ENCODE results near the gene HADH.
"Not testable (repeated sequence)": the region's sequence is repeated elsewhere in the genome, so short reads cannot be mapped to it uniquely, and the experiment has no call there.

The HADH gene

GRCh38 chr4:108031427-108032083 is 41.9 kb downstream of the HADH start:
- DNase-seq = peak; percentile 73

GRCh38 chr4:108033348-108033747 is 43.7 kb downstream of the HADH start:
- no peak for DNase-seq

DNA sequence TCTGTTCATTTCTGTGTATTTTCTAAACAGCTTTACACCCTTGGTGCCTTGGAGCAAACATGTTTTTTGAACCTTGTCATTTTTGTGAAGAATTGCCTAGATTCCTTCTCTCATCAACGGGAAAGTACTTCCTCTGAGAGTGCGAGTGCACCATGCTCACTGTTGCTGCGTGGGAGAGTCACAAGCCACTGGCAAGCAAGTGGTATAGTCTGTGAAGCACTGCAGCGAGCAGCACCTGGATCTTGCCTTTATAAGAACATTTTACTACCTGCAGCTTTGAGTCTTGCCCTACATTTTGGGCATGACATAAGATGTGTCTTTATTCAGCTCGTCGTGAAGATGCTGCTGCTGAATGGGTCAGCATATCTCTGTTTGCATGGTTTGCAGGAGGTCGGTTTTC is 44.9 kb downstream of the HADH start:
- DNase-seq = peak; percentile 40

DNA sequence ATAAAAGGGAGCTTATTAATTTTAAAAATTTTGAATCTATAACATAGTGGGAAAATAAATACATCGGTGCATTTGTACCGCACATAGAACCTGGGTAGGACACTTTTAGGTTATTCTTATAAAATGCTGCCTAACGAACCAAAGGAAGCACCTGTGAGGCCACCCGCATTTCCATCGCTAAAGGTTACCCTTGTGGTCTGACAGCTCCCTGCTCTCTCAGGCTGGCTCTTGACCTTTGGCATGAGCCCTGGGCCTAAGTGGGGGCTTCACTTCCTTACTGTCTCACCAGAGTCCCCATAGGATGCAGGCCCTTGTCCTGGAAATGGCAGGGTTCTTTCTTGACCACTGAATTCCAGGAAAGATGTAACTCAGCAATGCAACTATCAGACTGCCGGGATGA is 46.0 kb downstream of the HADH start:
- DNase-seq = no peak

DNA sequence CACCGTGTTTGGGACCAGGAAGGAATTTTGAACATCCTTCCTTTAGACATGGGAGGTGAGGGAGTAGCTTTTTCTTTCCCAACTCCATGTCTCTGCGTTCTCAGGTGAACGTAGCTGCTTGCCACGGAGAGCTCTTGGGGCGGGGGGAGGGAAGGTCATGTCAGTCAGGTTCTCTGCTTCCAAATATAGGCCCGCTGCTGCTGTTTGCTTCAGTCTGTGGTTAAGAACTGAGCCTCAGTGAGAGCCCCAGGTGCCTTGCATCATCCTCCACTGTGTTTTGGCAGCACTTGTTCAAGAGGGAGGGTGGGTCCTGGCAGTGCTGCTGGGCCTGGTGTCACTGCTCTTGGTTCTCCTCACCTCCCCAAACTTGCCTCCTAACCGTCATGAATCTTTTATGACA is 46.5 kb downstream of the HADH start:
- DNase-seq = peak; percentile 73

DNA sequence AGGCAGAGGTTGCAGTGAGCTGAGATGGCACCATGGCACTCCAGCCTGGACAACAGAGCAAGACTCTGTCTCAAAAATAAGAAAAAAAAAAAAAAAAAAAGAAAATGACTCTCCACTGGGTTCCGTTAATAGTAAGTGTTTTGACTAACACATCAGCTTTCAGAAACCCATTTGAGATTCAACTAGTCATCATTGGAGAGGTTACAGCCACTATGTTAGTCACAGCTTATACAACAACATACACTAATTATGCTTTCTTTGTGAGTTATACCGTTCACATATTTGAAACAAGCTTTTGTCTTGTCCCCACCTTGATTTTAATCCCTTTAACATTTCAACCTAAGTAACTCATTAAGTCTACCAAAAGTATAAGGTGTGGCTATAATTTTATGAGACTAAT is 48.2 kb downstream of the HADH start:
- no peak for DNase-seq

DNA sequence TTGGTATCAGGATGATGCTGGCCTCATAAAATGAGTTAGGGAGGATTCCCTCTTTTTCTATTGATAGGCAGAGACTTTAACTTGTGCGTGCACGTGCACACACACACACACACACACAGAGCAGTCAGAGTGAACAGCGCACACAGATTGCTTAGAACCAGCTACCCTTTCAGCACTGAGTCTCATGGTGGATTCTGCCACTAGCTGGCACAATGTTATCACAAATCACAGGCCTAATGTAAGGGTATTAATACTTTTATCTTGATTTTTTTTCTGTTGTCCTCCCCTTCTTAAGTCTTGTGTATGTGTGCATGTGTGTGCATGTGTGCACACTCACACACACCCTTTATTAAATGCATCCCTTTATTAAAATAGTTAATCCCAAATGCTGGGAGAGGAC is 53.2 kb downstream of the HADH start:
- DNase-seq = no peak

- DNase-seq = no peak
Observed at GRCh38 chr4:108043526-108043925, 53.8 kb downstream of the HADH start.

DNA sequence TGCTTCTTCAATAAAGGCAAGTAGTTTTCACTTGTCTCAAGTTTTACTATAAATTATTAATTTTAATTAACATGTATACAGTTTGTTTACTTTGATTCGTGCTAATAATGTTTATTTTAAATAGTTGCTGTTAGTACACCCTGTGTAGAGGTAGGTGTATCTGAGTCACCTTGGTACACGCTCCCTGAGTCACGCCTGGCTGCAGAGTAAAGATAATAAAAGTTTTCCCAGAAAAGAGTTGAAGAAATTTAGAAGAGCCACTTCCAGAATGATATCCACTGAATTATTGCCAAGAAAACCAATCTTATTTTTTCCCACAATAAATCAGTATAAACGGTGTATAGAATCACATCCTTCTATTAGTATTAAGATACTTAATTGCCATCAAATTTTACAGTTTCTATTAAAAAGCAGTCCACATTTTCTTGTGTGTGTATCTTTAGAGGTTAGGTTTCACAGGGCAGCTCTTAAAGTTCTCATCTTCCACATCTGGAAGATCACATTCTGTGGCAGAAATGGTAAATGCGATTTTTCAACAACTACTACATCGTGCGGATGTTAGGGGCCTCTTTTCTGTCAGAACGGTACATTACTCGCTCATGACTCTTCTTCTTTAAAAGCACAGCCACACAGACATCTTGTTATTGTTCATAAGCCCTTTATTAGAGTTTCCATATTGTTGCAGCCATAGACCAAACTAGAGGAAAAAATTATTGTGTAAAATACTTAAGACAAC is 55.4 kb downstream of the HADH start:
- DNase-seq = no peak

DNA sequence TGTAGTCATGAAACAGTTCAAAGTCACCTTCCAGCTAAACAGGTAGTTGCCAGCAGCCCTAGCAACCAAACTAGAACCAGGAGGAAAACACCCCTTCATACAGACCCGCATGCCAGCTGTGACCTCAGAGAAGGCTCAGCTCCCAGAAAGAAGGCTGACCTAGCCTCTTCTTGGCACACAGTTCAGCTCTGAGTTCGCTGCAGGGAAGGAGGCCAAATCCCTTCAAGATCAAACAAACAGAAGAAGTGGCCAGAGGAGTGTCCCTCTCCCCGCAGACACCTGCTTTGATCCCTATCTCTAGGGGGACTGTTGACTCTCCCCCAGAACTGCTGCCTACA is 56.0 kb downstream of the HADH start:
- DNase-seq = no peak

DNA sequence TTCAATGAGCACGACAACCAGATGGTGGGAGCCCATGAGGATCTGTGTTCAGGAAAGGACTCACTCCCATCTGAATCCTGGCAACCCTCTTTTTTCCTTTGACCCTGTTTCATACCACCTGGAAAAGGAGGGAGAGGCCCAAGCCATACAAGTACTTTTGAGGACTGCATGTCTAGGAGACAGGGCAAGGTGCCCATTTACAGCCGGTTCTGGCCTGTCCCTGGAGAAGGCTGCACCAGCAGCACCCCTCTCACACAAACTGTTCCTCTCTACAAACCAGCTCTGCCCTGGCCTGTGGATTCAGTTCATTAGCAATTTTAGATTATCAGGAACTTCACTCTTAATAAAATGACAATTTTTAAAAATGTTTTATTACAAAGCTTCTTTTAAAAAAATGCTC is 57.5 kb downstream of the HADH start:
- DNase-seq = no peak

DNA sequence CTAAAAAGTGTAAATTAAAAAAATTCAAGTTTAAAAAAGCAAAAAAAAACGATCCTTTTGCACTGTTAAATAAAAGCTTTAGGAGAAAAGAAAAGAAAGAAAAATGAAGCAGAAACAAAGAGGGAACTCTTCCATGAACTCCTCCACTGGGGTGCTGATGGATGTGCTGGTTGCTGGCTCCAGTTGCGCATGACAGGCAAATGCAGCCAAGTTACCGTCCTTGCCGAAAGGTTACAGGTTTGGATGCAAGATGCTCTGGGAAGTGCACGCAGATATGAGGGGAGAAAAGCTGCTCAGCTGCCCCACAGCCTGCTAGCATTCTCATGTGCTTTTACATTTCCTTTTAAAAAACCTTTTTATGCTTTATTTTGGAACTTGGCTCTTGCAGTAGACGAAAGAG is 58.5 kb downstream of the HADH start:
- no peak for DNase-seq

GRCh38 chr4:108048997-108049396 is 59.3 kb downstream of the HADH start:
- no peak for DNase-seq

GRCh38 chr4:108049406-108049805 is 59.7 kb downstream of the HADH start:
- DNase-seq = peak; percentile 49

GRCh38 chr4:108050166-108051111 is 60.8 kb downstream of the HADH start:
- not testable (repeated sequence) for DNase-seq

GRCh38 chr4:108051343-108051742 is 61.7 kb downstream of the HADH start:
- no peak for DNase-seq

DNA sequence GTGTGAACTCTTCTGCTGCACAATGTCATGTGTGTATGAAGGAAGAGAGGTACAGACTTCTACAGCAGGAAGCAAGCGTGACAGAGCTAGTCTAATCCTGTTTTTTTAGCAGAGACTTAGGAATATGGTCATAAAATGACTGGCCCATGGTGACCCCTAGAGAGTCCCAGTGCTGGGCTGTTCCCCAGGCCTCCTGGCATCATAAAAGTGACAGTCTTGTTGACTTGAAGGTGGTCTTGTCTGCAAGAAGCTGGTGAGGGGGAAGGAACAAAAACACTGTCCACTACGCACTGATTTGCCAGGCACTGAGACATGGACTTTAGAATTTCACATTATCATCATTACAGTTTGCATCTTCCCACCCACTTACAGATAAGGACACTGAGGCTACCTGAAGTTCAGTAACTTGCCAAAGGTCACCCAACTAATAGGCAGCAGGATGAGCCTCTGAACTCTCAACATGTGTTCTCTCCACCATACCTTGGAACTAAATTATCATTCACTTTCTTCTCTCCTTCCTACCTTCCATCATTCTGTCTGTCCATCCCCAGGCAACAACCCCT is 63.0 kb downstream of the HADH start:
- no peak for DNase-seq

- DNase-seq = no peak
Observed at GRCh38 chr4:108053251-108053711, 63.6 kb downstream of the HADH start.

DNA sequence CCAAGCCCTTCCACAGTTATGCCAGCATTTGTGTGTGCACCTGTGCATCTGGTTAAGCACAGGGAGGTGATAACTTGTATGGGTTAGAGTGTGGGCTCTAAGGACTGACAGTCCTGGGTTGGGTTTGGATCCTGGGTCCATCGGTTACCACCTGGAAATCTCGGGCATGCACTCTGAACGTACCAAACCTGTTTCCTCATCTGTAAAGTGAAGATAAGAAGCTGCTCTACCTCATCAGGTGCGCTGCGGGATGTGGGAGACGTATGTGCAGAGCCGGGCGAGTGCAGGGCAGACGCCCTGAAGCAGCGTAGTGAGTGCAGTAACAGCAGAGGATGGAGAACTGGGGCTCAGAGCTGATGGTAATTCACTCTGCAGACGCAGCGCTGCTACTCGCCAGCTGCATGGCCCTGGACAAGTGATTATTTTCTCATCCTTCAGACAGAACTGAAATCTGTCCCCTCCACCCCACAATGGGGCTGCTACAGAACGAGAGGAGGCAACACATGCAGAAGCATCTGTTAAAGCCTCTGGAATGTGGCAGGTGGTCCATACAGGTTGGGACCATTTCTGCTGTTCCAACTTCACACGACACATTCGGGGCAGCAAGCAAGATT is 64.4 kb downstream of the HADH start:
- DNase-seq = no peak

GRCh38 chr4:108055787-108056186 is 66.1 kb downstream of the HADH start:
- no peak for DNase-seq

GRCh38 chr4:108056418-108056817 is 66.7 kb downstream of the HADH start:
- no peak for DNase-seq

- no peak for DNase-seq
Observed at GRCh38 chr4:108058685-108059440, 69.2 kb downstream of the HADH start.

Measured in stimulated activated CD4-positive, alpha-beta T cell treated with anti-CD3 and anti-CD28 coated beads, Interleukin-15, amount 100 ng/mL, for 24 hours (primary cell).